ENCODE data around the gene MINDY4. TPM values are rescaled to one million over a fixed set of nuclear protein-coding genes. Genes with fewer than 3 reads are reported as not detected.

The MINDY4 gene
- total RNA-seq, 1 donor from 2014 or later = 4.1 TPM

DNA sequence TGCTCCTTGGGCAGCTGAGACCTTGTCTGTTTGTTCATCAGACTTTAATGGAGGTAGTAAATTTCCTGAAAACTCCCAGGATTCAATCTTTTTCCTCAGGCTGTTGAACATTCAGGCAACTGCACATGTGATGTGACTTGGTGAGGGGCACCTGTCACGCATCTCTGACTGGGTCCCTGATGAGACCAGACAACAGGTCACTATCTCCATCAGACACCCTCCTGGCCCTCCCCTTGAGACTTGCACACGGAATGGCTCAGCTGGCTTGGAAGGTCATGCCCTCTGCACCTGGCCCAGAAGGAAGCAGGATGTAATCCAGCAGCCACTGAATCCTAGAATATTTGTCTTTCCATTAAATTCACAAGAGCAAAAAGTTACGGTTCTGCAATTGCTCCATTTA is 156.3 kb downstream of the MINDY4 start:
- Histone ChIP-seq H3K27me3 (ENCODE audit: insufficient read depth, low read length) (peaks cover 3% of the 10 kb centered on the region), H3K9ac (ENCODE audit: low read length) (no peak overlapping the region), H2AFZ (ENCODE audit: low read depth, low read length) (no peak overlapping the region), H3K4me3 (ENCODE audit: insufficient read depth, low read depth, low read length) (no peak overlapping the region), H3K27ac (ENCODE audit: low read depth, low read length) (no peak overlapping the region), H3K4me1 (ENCODE audit: insufficient read depth, low read length) (no peaks in the 10 kb centered on the region), H3K9me3 (ENCODE audit: insufficient read depth, low read depth, low read length) (peaks cover 8% of the 10 kb centered on the region), H3K4me2 (ENCODE audit: low read length) (no peak overlapping the region), H3K79me2 (ENCODE audit: insufficient read depth, low read length) (no peaks in the 10 kb centered on the region), H4K20me1 (ENCODE audit: insufficient read depth, low read length) (no peaks in the 10 kb centered on the region), H3K36me3 (ENCODE audit: insufficient read depth, low read length) (no peaks in the 10 kb centered on the region)
- peaks cover 2% of the 10 kb centered on the region for H3K9me3 Mint-ChIP-seq (ENCODE audit: unreplicated experiment)
- peaks cover 9% of the 10 kb centered on the region for H3K4me1 Mint-ChIP-seq (ENCODE audit: low read depth, unreplicated experiment)
- FAIRE-seq (no peak), DNase-seq (ENCODE audit: low read depth) (no peak)
- no peak overlapping the region for H3K4me3 Mint-ChIP-seq (ENCODE audit: unreplicated experiment)
- no peak overlapping the region for H3K27ac Mint-ChIP-seq (ENCODE audit: unreplicated experiment)
- peaks cover 16% of the 10 kb centered on the region for H3K27me3 Mint-ChIP-seq (ENCODE audit: low read depth, unreplicated experiment)
- peaks cover 11% of the 10 kb centered on the region for H3K36me3 Mint-ChIP-seq (ENCODE audit: low read depth, unreplicated experiment)
- TF ChIP-seq EZH2 (IDR thresholded peaks at IDR 0.05; ENCODE audit: insufficient read depth, low read length) = no peak
- TF ChIP-seq, protein P1, sequence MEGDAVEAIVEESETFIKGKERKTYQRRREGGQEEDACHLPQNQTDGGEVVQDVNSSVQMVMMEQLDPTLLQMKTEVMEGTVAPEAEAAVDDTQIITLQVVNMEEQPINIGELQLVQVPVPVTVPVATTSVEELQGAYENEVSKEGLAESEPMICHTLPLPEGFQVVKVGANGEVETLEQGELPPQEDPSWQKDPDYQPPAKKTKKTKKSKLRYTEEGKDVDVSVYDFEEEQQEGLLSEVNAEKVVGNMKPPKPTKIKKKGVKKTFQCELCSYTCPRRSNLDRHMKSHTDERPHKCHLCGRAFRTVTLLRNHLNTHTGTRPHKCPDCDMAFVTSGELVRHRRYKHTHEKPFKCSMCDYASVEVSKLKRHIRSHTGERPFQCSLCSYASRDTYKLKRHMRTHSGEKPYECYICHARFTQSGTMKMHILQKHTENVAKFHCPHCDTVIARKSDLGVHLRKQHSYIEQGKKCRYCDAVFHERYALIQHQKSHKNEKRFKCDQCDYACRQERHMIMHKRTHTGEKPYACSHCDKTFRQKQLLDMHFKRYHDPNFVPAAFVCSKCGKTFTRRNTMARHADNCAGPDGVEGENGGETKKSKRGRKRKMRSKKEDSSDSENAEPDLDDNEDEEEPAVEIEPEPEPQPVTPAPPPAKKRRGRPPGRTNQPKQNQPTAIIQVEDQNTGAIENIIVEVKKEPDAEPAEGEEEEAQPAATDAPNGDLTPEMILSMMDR (IDR thresholded peaks at IDR 0.05; ENCODE audit: insufficient read depth, low read depth, low read length) = no peak

DNA sequence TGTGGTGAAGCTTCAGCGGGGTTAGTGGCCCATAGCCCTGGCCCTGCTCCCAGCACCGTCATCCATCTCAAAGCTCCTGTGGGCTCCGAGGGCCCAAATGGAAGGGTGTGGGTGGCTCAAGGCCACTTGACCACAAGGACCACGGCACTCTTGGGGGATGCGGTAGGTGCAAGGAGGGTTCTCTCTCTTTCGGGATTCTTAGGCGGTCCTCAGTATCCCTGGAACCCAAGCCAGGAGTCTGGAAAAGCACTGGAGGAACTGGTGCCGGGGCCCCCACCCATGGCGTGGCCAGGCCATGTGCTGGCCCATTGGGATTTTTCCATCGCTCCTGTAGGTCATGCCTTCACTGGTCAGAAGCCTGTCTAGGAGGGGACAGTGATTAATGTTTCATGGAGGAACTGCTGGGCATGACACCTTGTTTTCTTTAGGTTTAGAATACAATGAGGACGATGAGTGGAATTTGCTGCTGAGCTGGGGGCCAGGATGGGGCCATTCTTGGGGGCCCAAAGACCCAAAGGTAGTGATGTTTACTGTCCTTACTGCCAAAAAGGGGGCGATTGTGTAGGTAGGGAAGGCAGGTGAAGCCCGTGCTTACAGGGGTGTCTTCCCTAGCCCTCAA is 157.1 kb downstream of the MINDY4 start:
- Histone ChIP-seq H3K36me3 (ENCODE audit: insufficient read depth, low read length) (no peaks in the 10 kb centered on the region), H3K27ac (ENCODE audit: low read depth, low read length) (no peak overlapping the region), H2AFZ (ENCODE audit: low read depth, low read length) (no peak overlapping the region), H3K4me3 (ENCODE audit: insufficient read depth, low read depth, low read length) (no peak overlapping the region), H3K4me2 (ENCODE audit: low read length) (no peak overlapping the region), H3K79me2 (ENCODE audit: insufficient read depth, low read length) (no peaks in the 10 kb centered on the region), H3K4me1 (ENCODE audit: insufficient read depth, low read length) (no peaks in the 10 kb centered on the region), H3K9me3 (ENCODE audit: insufficient read depth, low read depth, low read length) (peaks cover 8% of the 10 kb centered on the region), H3K27me3 (ENCODE audit: insufficient read depth, low read length) (peaks cover 3% of the 10 kb centered on the region), H4K20me1 (ENCODE audit: insufficient read depth, low read length) (no peaks in the 10 kb centered on the region), H3K9ac (ENCODE audit: low read length) (no peak overlapping the region)
- Mint-ChIP-seq H3K9me3 (ENCODE audit: unreplicated experiment) (peaks cover 2% of the 10 kb centered on the region), H3K4me3 (ENCODE audit: unreplicated experiment) (no peak overlapping the region), H3K27ac (ENCODE audit: unreplicated experiment) (no peak overlapping the region), H3K27me3 (ENCODE audit: low read depth, unreplicated experiment) (peaks cover 21% of the 10 kb centered on the region), H3K36me3 (ENCODE audit: low read depth, unreplicated experiment) (peaks cover 11% of the 10 kb centered on the region), H3K4me1 (ENCODE audit: low read depth, unreplicated experiment) (peaks cover 9% of the 10 kb centered on the region)
- no peak for DNase-seq (ENCODE audit: low read depth)
- no peak for FAIRE-seq
- TF ChIP-seq, protein P1 (IDR thresholded peaks at IDR 0.05; ENCODE audit: insufficient read depth, low read depth, low read length) = no peak
- TF ChIP-seq EZH2 (IDR thresholded peaks at IDR 0.05; ENCODE audit: insufficient read depth, low read length) = no peak

DNA sequence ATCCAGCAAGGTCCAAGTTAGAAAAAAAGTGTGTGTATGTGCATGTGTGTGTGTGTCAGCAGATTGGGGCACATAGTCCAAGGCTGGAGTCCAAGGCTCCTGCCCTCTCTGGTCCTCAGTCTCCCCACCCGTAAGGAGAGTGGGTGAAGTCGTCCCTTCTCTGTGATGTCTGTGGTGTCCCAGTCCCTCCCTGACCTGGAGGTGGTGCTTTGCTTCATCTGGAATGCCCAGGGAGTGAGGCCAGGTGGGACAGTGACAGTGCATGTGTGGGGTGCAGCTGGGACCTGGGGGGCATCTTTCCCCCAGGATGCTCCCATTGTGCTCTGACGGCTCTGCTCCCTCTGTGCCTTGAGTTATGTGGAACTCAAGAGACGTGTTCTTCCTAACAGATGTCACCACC is 158.5 kb downstream of the MINDY4 start:
- TF ChIP-seq EZH2 (IDR thresholded peaks at IDR 0.05; ENCODE audit: insufficient read depth, low read length) = no peak
- TF ChIP-seq, protein P1 (IDR thresholded peaks at IDR 0.05; ENCODE audit: insufficient read depth, low read depth, low read length) = no peak

More for the DNA sequence above, 158.5 kb downstream of the MINDY4 start:
- peaks cover 2% of the 10 kb centered on the region for H3K9me3 Mint-ChIP-seq (ENCODE audit: unreplicated experiment)
- peaks cover 9% of the 10 kb centered on the region for H3K4me1 Mint-ChIP-seq (ENCODE audit: low read depth, unreplicated experiment)
- Histone ChIP-seq H3K79me2 (ENCODE audit: insufficient read depth, low read length) (no peaks in the 10 kb centered on the region), H3K4me1 (ENCODE audit: insufficient read depth, low read length) (no peaks in the 10 kb centered on the region), H2AFZ (ENCODE audit: low read depth, low read length) (no peak overlapping the region), H3K27ac (ENCODE audit: low read depth, low read length) (no peak overlapping the region), H3K4me2 (ENCODE audit: low read length) (no peak overlapping the region), H3K27me3 (ENCODE audit: insufficient read depth, low read length) (peaks cover 3% of the 10 kb centered on the region), H3K36me3 (ENCODE audit: insufficient read depth, low read length) (no peaks in the 10 kb centered on the region), H4K20me1 (ENCODE audit: insufficient read depth, low read length) (no peaks in the 10 kb centered on the region), H3K9ac (ENCODE audit: low read length) (no peak overlapping the region), H3K9me3 (ENCODE audit: insufficient read depth, low read depth, low read length) (peaks cover 8% of the 10 kb centered on the region), H3K4me3 (ENCODE audit: insufficient read depth, low read depth, low read length) (no peak overlapping the region)
- no peak overlapping the region for H3K27ac Mint-ChIP-seq (ENCODE audit: unreplicated experiment)
- peaks cover 21% of the 10 kb centered on the region for H3K27me3 Mint-ChIP-seq (ENCODE audit: low read depth, unreplicated experiment)
- DNase-seq (ENCODE audit: low read depth) (no peak), FAIRE-seq (no peak)
- H3K36me3 Mint-ChIP-seq (ENCODE audit: low read depth, unreplicated experiment) = peaks cover 8% of the 10 kb centered on the region
- H3K4me3 Mint-ChIP-seq (ENCODE audit: unreplicated experiment) = no peak overlapping the region
